ENCODE results near the gene KIF16B. TPM values are rescaled to one million over a fixed set of nuclear protein-coding genes. Genes with fewer than 3 reads are reported as not detected.

KIF16B gene
- total RNA-seq, 1 experiment from 2014 or later = 7.6 TPM

DNA sequence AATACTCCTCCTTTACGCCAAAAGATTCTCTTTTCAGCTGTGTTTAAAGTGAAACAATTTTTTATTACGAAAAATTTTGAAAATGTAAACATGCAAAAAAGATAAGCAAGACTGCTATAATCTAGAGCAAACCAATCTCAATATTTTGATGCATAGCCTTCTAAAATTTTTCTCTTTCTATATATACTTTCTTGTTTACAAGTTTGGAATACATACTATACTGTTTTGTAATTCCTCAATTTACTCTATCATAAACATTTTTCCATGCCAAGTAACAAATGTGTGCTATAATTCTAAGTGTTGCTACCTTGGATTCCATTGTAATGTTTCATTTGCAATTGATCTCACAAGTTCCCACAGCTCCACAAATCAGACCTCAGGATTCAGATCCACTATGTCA, 43.1 kb upstream of the KIF16B start:
- Mint-ChIP-seq H3K27me3 (ENCODE audit: low read depth) (no peaks in the 10 kb centered on the region; the same call in 1 of the 2 replicates), H3K36me3 (peaks cover 14% of the 10 kb centered on the region), H3K4me1 (peaks cover 12% of the 10 kb centered on the region), H3K27ac (no peak overlapping the region), H3K9me3 (peaks cover 18% of the 10 kb centered on the region), H3K4me3 (no peak overlapping the region)
- ChIA-PET CTCF (interaction anchor here (1.5 kb wide), 1 partner anchor 41 kb away, joined by 3 read pairs; no protein-coding TSS in a partner anchor), POLR2A (no interaction called here)
- no peak for DNase-seq (ENCODE audit: low spot score)
- TF ChIP-seq TEAD4 (CRISPR knock-in tag; IDR thresholded peaks at IDR 0.05) = no peak
- no peak for TF ChIP-seq CREM (CRISPR knock-in tag; IDR thresholded peaks at IDR 0.05)
- TF ChIP-seq, protein P1, sequence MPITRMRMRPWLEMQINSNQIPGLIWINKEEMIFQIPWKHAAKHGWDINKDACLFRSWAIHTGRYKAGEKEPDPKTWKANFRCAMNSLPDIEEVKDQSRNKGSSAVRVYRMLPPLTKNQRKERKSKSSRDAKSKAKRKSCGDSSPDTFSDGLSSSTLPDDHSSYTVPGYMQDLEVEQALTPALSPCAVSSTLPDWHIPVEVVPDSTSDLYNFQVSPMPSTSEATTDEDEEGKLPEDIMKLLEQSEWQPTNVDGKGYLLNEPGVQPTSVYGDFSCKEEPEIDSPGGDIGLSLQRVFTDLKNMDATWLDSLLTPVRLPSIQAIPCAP (CRISPR knock-in tag; IDR thresholded peaks at IDR 0.05) = no peak
- no peak for TF ChIP-seq GABPB1 (CRISPR knock-in tag; IDR thresholded peaks at IDR 0.05)
- TF ChIP-seq ZNF263 (CRISPR knock-in tag; IDR thresholded peaks at IDR 0.05; ENCODE audit: low read depth) = no peak
- no peak for TF ChIP-seq IRF2 (CRISPR knock-in tag; IDR thresholded peaks at IDR 0.05; ENCODE audit: borderline replicate concordance, low read depth)
- TF ChIP-seq ZNF423 (CRISPR knock-in tag; IDR thresholded peaks at IDR 0.05) = no peak
- TF ChIP-seq, protein P2, sequence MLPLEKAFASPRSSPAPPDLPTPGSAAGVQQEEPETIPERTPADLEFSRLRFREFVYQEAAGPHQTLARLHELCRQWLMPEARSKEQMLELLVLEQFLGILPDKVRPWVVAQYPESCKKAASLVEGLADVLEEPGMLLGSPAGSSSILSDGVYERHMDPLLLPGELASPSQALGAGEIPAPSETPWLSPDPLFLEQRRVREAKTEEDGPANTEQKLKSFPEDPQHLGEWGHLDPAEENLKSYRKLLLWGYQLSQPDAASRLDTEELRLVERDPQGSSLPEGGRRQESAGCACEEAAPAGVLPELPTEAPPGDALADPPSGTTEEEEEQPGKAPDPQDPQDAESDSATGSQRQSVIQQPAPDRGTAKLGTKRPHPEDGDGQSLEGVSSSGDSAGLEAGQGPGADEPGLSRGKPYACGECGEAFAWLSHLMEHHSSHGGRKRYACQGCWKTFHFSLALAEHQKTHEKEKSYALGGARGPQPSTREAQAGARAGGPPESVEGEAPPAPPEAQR (CRISPR knock-in tag; IDR thresholded peaks at IDR 0.05) = no peak
- TF ChIP-seq, protein P3, sequence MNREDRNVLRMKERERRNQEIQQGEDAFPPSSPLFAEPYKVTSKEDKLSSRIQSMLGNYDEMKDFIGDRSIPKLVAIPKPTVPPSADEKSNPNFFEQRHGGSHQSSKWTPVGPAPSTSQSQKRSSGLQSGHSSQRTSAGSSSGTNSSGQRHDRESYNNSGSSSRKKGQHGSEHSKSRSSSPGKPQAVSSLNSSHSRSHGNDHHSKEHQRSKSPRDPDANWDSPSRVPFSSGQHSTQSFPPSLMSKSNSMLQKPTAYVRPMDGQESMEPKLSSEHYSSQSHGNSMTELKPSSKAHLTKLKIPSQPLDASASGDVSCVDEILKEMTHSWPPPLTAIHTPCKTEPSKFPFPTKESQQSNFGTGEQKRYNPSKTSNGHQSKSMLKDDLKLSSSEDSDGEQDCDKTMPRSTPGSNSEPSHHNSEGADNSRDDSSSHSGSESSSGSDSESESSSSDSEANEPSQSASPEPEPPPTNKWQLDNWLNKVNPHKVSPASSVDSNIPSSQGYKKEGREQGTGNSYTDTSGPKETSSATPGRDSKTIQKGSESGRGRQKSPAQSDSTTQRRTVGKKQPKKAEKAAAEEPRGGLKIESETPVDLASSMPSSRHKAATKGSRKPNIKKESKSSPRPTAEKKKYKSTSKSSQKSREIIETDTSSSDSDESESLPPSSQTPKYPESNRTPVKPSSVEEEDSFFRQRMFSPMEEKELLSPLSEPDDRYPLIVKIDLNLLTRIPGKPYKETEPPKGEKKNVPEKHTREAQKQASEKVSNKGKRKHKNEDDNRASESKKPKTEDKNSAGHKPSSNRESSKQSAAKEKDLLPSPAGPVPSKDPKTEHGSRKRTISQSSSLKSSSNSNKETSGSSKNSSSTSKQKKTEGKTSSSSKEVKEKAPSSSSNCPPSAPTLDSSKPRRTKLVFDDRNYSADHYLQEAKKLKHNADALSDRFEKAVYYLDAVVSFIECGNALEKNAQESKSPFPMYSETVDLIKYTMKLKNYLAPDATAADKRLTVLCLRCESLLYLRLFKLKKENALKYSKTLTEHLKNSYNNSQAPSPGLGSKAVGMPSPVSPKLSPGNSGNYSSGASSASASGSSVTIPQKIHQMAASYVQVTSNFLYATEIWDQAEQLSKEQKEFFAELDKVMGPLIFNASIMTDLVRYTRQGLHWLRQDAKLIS (CRISPR knock-in tag; IDR thresholded peaks at IDR 0.05; ENCODE audit: borderline replicate concordance) = no peak
- TF ChIP-seq, protein P4, sequence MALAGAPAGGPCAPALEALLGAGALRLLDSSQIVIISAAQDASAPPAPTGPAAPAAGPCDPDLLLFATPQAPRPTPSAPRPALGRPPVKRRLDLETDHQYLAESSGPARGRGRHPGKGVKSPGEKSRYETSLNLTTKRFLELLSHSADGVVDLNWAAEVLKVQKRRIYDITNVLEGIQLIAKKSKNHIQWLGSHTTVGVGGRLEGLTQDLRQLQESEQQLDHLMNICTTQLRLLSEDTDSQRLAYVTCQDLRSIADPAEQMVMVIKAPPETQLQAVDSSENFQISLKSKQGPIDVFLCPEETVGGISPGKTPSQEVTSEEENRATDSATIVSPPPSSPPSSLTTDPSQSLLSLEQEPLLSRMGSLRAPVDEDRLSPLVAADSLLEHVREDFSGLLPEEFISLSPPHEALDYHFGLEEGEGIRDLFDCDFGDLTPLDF (CRISPR knock-in tag; IDR thresholded peaks at IDR 0.05) = no peak
- no peak for TF ChIP-seq MXD4 (CRISPR knock-in tag; IDR thresholded peaks at IDR 0.05; ENCODE audit: borderline replicate concordance)
- ATAC-seq = no peak

GRCh38 chr20:16615199-16615598, 42.0 kb upstream of the KIF16B start:
- Mint-ChIP-seq H3K4me1 (peaks cover 12% of the 10 kb centered on the region), H3K27ac (no peak overlapping the region), H3K9me3 (peaks cover 22% of the 10 kb centered on the region), H3K4me3 (no peak overlapping the region), H3K36me3 (peaks cover 14% of the 10 kb centered on the region), H3K27me3 (ENCODE audit: low read depth) (no peaks in the 10 kb centered on the region; the same call in 1 of the 2 replicates)
- ChIA-PET POLR2A (no interaction called here), CTCF (no interaction called here)
- ATAC-seq (no peak), DNase-seq (ENCODE audit: low spot score) (no peak)
- TF ChIP-seq, protein P5, sequence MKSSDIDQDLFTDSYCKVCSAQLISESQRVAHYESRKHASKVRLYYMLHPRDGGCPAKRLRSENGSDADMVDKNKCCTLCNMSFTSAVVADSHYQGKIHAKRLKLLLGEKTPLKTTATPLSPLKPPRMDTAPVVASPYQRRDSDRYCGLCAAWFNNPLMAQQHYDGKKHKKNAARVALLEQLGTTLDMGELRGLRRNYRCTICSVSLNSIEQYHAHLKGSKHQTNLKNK (CRISPR knock-in tag; IDR thresholded peaks at IDR 0.05) = no peak
- TF ChIP-seq HMGXB4 (CRISPR knock-in tag; IDR thresholded peaks at IDR 0.05) (no peak), EMX1 (CRISPR knock-in tag; IDR thresholded peaks at IDR 0.05) (no peak), ZNF396 (CRISPR knock-in tag; IDR thresholded peaks at IDR 0.05; ENCODE audit: borderline replicate concordance) (no peak), ERG (CRISPR knock-in tag; IDR thresholded peaks at IDR 0.05) (no peak), ZNF219 (CRISPR knock-in tag; IDR thresholded peaks at IDR 0.05; ENCODE audit: borderline replicate concordance) (no peak), ZNF425 (CRISPR knock-in tag; conservative IDR thresholded peaks at IDR 0.05) (no peak), NFATC4 (CRISPR knock-in tag; IDR thresholded peaks at IDR 0.05) (no peak)
- TF ChIP-seq, protein P6, sequence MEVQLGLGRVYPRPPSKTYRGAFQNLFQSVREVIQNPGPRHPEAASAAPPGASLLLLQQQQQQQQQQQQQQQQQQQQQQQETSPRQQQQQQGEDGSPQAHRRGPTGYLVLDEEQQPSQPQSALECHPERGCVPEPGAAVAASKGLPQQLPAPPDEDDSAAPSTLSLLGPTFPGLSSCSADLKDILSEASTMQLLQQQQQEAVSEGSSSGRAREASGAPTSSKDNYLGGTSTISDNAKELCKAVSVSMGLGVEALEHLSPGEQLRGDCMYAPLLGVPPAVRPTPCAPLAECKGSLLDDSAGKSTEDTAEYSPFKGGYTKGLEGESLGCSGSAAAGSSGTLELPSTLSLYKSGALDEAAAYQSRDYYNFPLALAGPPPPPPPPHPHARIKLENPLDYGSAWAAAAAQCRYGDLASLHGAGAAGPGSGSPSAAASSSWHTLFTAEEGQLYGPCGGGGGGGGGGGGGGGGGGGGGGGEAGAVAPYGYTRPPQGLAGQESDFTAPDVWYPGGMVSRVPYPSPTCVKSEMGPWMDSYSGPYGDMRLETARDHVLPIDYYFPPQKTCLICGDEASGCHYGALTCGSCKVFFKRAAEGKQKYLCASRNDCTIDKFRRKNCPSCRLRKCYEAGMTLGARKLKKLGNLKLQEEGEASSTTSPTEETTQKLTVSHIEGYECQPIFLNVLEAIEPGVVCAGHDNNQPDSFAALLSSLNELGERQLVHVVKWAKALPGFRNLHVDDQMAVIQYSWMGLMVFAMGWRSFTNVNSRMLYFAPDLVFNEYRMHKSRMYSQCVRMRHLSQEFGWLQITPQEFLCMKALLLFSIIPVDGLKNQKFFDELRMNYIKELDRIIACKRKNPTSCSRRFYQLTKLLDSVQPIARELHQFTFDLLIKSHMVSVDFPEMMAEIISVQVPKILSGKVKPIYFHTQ (CRISPR knock-in tag; IDR thresholded peaks at IDR 0.05) = no peak

Data from WTC11 (cell line).